T-helper 2 cell (primary cell): ENCODE measurements around the gene TNFSF15.

Source experiments
- DNase-seq, 5 experiments: peaks; one replicate each; pipeline versions ENCODE4 v3.0.0 to v3.0.0-alpha.2; 2012 to 2022

TNFSF15 gene

GRCh38 chr9:114824110-114824509 is 18.3 kb upstream of the TNFSF15 start:
- no peak for DNase-seq

GRCh38 chr9:114823441-114823840 is 17.6 kb upstream of the TNFSF15 start:
- DNase-seq: no peak

- no peak for DNase-seq
These were observed 16.9 kb upstream of the TNFSF15 start for GRCh38 chr9:114822708-114823107.

- DNase-seq: no peak
These were observed 15.1 kb upstream of the TNFSF15 start for GRCh38 chr9:114820776-114821501.

- DNase-seq: no peak
These were observed 12.3 kb upstream of the TNFSF15 start for GRCh38 chr9:114818178-114818577.

GRCh38 chr9:114813717-114814418 is 8.0 kb upstream of the TNFSF15 start:
- no peak for DNase-seq

DNA sequence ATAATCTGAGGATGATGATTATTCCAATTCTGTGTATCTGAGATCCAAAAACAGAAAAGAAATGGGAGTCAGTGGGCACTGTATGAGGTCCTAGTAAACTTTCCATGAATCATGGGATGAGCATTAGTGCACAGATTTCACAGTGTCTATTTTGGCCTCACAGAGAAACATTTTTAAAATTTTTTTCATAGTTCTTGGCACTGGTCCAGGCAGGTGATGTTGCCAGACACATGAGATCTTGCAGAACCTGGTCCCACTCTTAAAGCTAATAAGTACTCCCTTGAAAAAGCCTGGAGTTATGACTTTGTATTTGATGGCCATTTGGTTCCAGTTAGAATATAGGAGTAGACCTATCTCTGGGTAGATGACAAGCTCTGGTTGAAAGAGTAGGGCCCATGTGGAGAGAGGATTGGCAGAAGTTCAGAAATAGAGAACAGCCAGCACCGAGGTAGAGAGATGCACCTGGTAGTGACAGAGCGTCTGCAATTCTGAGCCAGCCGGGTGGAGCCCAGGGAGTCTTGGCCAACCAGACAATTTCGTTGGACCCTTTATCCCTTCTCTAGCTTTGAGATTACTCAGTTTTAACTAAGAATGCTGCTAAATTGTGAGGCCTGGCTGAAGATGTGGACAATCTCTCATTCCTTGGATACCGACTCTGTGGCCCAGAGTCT is 6.3 kb upstream of the TNFSF15 start:
- DNase-seq: no peak

GRCh38 chr9:114811301-114811700 is 5.5 kb upstream of the TNFSF15 start:
- DNase-seq: no peak

- DNase-seq: no peak
These were observed 4.8 kb upstream of the TNFSF15 start for GRCh38 chr9:114810614-114811013.

DNA sequence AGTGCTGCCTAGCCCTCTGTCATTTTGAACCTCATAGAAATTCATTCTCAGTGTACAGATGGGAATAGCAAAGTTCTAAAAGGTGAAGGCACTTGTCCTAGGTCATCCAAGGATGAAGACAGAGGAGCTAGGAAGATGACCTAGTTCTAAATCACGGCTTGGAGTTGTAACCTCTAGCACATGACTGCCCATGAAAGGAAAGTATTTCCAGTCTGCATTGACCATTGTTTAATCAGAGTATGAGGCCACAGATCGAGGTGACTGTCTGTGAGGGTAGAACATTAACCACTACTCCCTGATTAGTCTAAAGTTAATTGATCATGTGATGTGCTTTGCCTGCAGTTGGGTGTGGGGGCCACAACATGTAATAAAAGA is 674 bp upstream of the TNFSF15 start:
- peak in 1 of 5 experiments; percentile 3 for DNase-seq

- no peak for DNase-seq
These were observed 1.3 kb downstream of the TNFSF15 start for GRCh38 chr9:114804505-114804904.

GRCh38 chr9:114803479-114804265 is 2.2 kb downstream of the TNFSF15 start:
- DNase-seq: no peak

DNA sequence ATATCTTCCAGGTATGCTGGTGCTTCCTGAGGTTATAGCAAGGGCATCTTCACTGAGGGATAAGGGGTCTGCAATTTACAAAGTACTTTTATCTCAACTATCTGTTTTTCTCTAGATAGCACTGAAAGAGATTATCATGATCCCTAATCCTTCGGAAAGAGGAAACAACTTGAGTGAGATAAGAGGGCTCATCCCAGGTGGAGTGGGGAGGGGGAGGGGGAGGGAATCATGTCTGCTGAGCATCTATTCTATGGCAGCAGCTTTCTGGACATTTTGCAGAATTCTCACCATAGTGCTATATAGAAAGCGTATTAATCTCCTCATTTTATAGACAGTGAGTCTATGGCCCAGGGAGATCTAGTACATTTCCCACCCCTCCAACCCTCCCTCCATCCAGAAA is 5.9 kb downstream of the TNFSF15 start:
- DNase-seq: no peak

DNA sequence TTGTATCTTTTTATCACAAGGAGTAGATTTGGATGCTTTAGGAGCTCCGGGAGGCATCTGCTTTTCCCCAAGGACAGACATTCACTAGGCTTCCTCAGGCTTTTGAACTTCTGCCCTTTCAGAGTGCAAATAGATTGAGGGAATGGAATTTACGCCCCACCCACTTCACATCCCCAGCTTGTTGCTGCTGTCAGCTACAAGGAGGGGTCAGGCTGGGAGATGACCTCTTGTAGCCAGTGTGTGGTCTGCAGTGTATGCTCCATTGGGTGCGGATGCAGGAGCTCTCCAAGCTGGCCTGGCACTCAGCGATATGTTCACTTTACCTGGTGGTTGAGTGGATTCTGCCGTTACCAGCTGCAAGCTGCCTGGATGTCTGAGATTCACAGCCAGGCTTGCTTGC is 6.4 kb downstream of the TNFSF15 start:
- no peak for DNase-seq

- DNase-seq: no peak
These were observed 6.9 kb downstream of the TNFSF15 start for GRCh38 chr9:114798780-114799427.

DNA sequence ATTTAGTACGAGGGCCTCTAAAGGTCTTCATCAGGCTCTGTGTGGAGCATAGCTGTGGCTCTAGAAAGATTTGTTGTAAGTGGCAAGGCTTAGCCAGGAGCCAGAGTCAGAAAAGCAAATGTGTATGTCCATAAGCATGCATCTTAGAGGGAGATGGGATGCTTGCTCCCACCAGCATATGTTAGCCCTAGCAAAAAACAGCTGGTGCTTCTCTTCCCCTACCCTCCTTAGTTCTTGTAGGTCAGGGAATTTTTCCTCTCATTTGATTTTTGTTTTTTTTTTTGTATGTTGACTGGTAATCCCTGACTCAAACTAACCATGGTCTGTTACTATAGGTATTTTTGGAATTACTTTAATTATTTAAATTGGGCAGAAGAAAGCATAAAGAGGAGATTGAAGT is 7.7 kb downstream of the TNFSF15 start:
- DNase-seq: no peak

DNA sequence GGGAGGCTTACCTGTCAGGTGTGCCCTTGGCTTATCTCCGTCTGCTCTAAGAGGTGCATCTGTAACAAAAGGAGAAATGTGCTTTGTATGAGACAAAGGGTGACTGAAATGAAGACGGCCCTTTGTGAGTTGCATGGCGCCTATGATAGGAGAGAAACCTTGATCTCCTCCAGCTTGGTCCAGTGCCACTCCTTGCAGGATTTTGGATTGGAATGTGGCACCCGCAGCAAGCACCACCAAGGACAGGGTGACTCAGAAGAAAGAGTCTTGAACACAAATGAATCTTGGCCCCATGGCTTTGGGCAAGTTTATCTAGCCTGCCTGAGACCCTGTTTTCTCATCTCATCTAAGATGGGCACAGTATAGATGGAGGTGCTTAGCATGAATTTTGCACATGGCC is 13.4 kb downstream of the TNFSF15 start:
- no peak for DNase-seq

- DNase-seq: no peak
These were observed 14.1 kb downstream of the TNFSF15 start for GRCh38 chr9:114791736-114792135.

DNA sequence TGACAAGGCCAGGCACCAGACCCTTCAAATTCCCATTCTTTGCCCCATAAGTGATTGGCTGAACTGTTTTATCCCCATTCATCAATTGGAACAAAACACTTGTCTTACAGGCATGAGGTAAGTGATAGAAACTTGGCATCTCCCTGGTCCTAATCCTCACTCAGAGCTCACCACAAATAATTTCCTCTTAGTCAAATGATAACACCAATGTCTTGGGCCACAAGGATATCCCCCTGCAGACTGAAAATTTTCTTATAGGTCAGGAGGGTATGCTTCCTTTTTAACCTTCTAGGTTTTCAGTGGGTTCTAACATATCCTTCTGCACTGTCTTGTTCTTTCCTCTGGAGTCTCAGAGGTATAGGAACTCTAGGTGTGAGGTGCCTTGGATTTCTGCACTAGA is 14.5 kb downstream of the TNFSF15 start:
- DNase-seq: no peak

GRCh38 chr9:114790521-114790920 is 15.3 kb downstream of the TNFSF15 start:
- no peak for DNase-seq

DNA sequence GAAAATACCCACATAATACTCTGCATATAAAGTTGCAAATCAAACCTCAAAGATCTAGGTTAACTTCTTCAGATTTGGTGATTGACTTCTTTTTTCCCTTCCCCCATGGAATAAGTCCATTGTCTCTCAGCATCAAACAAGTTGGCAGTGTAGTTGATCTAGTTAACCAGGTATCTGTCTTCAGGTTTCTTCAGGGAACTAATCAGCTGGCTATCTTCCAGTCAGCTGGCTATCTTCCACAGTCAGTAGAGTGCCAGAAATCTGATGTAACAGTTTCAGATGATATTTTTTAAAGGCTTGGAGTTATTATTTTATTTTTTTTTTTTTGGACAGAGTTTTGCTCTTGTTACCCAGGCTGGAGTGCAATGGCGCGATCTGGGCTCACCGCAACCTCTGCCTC is 16.8 kb downstream of the TNFSF15 start:
- DNase-seq: no peak

DNA sequence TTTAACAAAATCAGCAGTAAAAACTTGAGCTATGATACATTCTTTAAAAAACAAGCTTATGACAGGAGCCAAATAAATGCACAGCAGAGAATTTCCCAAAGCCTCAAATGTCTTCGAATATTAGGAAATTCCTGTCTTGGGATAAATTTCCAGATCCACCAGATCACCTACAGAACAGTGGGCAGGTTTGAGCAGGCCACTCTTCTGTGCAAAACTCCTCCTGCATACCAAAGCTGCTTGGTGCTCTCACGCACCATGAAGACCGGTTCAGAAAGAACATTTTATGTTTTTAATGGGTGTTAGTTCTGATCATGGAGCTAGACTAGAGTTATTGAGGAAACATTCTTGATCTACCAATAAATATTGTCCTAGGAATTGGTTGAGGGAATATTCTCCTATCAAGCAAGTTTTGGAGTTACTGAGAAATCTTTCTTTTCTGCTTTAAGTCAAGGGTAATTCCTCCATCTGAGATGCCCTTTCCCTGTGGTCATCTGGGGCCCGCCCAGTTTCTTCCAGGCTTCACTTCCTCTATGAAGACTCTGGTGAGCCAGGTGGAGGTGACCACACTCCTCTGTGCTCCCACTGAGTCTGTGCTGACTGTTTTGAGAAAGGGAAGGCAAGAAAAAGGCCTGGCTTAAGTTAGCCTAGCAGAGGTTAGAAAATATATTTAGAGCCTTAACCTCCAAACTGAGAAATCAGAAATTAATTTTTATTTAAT is 17.9 kb downstream of the TNFSF15 start:
- DNase-seq: no peak
